Measurements from ENCODE around the gene NPTX1. TPM values are rescaled to one million over a fixed set of nuclear protein-coding genes. Genes with fewer than 3 reads are reported as not detected.

Gene NPTX1
- total and polyA plus RNA-seq, 4 donors: under 0.01 TPM; not detected in 3

DNA sequence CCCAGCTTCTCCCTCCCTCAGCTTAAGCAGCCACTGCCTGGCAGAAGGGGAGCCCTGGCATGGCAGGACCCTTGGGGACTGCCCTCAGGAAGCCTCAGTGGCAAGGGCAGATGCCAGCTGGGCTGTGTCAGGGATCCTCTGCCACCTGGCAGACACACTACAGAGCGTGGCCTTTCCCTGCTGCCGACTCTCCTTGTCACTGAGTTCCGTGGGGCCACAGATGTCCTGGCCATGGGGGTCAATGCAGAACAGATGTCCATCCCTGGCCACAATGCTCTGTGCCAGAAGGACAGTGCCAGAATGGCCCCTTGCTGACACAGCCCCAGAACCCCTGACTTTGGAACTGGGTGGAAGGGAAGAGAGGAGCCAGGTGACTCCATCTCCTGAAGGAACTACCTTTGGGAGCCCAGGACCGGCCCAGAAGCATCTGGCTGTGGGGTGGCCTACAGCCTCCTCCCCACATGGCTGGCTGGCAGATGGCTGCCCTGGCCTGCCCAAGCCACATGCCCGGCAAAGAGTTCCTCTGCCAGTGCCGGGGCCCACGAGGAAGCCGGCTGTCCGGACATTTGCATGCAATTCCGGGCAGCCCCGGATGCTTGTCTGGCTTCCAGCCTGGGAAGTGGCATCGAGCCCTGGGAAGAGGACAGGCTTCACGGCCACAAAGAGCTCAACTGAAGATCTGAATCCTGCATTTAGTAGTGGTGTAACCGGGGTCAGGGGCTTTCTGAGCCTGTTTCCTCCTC, 24.1 kb downstream of the NPTX1 start (continued):
- TF ChIP-seq YY1 (IDR thresholded peaks at IDR 0.05) (no peak), NR2F2 (IDR thresholded peaks at IDR 0.05) (no peak), HNF4G (IDR thresholded peaks at IDR 0.05) (no peak), FOXA1 (IDR thresholded peaks at IDR 0.05) (no peak), FOXA2 (IDR thresholded peaks at IDR 0.05) (no peak)
- TF ChIP-seq, protein P1, sequence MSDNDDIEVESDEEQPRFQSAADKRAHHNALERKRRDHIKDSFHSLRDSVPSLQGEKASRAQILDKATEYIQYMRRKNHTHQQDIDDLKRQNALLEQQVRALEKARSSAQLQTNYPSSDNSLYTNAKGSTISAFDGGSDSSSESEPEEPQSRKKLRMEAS (IDR thresholded peaks at IDR 0.05): no peak
- TF ChIP-seq, protein P2, sequence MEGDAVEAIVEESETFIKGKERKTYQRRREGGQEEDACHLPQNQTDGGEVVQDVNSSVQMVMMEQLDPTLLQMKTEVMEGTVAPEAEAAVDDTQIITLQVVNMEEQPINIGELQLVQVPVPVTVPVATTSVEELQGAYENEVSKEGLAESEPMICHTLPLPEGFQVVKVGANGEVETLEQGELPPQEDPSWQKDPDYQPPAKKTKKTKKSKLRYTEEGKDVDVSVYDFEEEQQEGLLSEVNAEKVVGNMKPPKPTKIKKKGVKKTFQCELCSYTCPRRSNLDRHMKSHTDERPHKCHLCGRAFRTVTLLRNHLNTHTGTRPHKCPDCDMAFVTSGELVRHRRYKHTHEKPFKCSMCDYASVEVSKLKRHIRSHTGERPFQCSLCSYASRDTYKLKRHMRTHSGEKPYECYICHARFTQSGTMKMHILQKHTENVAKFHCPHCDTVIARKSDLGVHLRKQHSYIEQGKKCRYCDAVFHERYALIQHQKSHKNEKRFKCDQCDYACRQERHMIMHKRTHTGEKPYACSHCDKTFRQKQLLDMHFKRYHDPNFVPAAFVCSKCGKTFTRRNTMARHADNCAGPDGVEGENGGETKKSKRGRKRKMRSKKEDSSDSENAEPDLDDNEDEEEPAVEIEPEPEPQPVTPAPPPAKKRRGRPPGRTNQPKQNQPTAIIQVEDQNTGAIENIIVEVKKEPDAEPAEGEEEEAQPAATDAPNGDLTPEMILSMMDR (IDR thresholded peaks at IDR 0.05; ENCODE audit: low read depth, low read length, missing input control): no peak

DNA sequence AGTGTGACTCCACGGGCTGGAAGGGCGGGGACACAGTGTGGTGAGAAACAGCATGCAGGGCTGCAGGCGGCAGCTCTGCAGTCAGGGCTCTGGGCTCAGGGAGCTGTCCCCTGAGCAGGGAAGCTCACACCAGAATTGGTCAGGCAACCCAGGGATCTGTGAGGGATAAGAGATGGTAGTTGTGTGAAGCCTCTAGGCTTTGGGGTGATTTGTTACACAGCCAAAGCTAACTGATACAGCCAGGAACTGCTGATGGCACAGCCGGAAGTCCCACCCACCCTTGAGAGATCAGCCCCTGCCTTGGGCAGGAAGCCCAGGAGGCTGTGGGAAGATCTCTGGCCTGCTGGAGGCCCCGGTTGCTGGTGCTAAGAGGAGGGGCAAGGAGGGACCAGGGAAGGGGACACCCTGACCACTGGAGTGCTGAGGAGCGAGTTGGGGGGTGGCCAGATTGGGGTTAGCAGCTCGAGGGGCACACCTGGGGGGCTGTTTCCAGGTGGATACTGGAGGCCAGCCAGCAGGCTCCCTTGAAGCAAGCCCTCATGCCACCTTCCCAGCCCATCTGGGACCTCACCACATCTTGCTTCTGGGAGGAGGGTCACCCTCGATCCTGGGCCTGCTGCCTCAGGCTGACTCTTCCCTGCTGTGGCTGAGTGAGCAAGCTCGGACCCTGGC, 25.2 kb downstream of the NPTX1 start:
- Histone ChIP-seq H3K4me1 (ENCODE audit: control insufficient read depth in 4 of 4, insufficient read depth in 4 of 4, low read length in 3 of 4) (peaks cover 4 to 14% (median 13%) of the 10 kb centered on the region in 4 donors), H3K36me3 (ENCODE audit: control insufficient read depth in 4 of 4, insufficient read depth in 3 of 4, low read depth in 1 of 4, low read length in 3 of 4) (no peaks in the 10 kb centered on the region), H3K4me3 (ENCODE audit: low read depth in 1 of 3, low read length in 3 of 3) (no peak overlapping the region), H3K9me3 (ENCODE audit: control insufficient read depth in 4 of 4, low read length in 3 of 4) (no peaks in the 10 kb centered on the region), H3K27me3 (ENCODE audit: control insufficient read depth in 4 of 4, insufficient read depth in 4 of 4, low read length in 3 of 4) (no peaks in the 10 kb centered on the region), H3K9ac (ENCODE audit: low read depth in 1 of 2, low read length in 2 of 2) (no peak overlapping the region), H3K27ac (ENCODE audit: low read depth in 1 of 2, low read length in 2 of 2) (no peak overlapping the region)
- DNase-seq (ENCODE audit: low spot score): no peak
- TF ChIP-seq JUND (IDR thresholded peaks at IDR 0.05) (no peak), RXRA (IDR thresholded peaks at IDR 0.05) (no peak)
- TF ChIP-seq, protein P1 (IDR thresholded peaks at IDR 0.05): no peak
- 88% methylated on average over 9 of the region's 9 CpGs for WGBS

DNA sequence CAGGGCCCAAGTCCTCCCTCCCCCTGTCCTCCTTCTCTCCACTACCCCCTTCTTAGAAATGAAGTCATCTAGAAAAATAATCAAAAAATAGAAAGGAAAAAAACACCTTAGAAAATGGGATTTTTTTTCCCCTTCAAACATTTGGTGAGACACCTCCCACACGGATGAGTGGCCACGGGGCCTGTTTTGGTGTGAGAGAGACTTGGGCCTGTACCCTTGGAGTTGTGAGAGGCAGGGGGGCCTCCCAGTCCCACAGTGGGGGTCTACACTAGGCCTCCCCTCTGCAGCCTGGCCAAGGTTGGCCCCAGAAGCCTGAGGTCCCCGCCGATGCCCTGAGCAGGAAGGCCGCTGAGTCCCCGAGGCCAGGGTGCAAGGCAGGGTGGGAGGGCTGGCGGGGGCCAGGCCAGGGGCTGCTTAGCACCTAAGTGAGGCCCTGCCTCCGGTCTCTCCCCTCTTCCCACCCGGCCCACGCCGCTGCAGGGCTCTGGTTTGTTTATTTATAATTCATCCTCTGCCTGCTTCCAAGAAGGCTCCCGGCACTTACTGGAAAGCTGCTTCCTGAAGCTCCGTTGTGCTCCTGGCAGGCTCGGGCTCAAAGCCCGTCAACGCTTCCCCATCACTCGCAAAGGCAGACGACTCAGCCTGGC, 26.4 kb downstream of the NPTX1 start:
- WGBS: 76% methylated on average over 18 of the region's 18 CpGs
- no peaks in the 10 kb centered on the region for H3K9me3 ChIP-seq (ENCODE audit: control insufficient read depth in 4 of 4, low read length in 3 of 4)
- H3K4me3 ChIP-seq (ENCODE audit: low read depth in 1 of 3, low read length in 3 of 3): no peak overlapping the region
- H3K9ac ChIP-seq (ENCODE audit: low read depth in 1 of 2, low read length in 2 of 2): no peak overlapping the region
- H3K4me1 ChIP-seq (ENCODE audit: control insufficient read depth in 4 of 4, insufficient read depth in 4 of 4, low read length in 3 of 4): peaks cover 4 to 12% (median 9%) of the 10 kb centered on the region in 4 donors
- H3K36me3 ChIP-seq (ENCODE audit: control insufficient read depth in 4 of 4, insufficient read depth in 3 of 4, low read depth in 1 of 4, low read length in 3 of 4): no peaks in the 10 kb centered on the region
- no peaks in the 10 kb centered on the region for H3K27me3 ChIP-seq (ENCODE audit: control insufficient read depth in 4 of 4, insufficient read depth in 4 of 4, low read length in 3 of 4)
- no peak for DNase-seq (ENCODE audit: low spot score)
- H3K27ac ChIP-seq (ENCODE audit: low read depth in 1 of 2, low read length in 2 of 2): no peak overlapping the region
- TF ChIP-seq EGR1 (IDR thresholded peaks at IDR 0.05; ENCODE audit: low read depth in 2 of 2) (no peak), TAF1 (conservative IDR thresholded peaks at IDR 0.05) (no peak), RAD21 (IDR thresholded peaks at IDR 0.05) (no peak), HNF4G (IDR thresholded peaks at IDR 0.05) (no peak), YY1 (IDR thresholded peaks at IDR 0.05) (no peak), GABPA (IDR thresholded peaks at IDR 0.05 in 1 of 2, conservative IDR thresholded peaks at IDR 0.05 in 1 of 2) (no peak), FOXA1 (IDR thresholded peaks at IDR 0.05) (no peak), HNF4A (conservative IDR thresholded peaks at IDR 0.05) (no peak), RXRA (IDR thresholded peaks at IDR 0.05) (no peak), NR2F2 (IDR thresholded peaks at IDR 0.05) (no peak), FOXA2 (IDR thresholded peaks at IDR 0.05) (no peak), SP1 (IDR thresholded peaks at IDR 0.05) (no peak), JUND (IDR thresholded peaks at IDR 0.05) (no peak)
- TF ChIP-seq, protein P3, sequence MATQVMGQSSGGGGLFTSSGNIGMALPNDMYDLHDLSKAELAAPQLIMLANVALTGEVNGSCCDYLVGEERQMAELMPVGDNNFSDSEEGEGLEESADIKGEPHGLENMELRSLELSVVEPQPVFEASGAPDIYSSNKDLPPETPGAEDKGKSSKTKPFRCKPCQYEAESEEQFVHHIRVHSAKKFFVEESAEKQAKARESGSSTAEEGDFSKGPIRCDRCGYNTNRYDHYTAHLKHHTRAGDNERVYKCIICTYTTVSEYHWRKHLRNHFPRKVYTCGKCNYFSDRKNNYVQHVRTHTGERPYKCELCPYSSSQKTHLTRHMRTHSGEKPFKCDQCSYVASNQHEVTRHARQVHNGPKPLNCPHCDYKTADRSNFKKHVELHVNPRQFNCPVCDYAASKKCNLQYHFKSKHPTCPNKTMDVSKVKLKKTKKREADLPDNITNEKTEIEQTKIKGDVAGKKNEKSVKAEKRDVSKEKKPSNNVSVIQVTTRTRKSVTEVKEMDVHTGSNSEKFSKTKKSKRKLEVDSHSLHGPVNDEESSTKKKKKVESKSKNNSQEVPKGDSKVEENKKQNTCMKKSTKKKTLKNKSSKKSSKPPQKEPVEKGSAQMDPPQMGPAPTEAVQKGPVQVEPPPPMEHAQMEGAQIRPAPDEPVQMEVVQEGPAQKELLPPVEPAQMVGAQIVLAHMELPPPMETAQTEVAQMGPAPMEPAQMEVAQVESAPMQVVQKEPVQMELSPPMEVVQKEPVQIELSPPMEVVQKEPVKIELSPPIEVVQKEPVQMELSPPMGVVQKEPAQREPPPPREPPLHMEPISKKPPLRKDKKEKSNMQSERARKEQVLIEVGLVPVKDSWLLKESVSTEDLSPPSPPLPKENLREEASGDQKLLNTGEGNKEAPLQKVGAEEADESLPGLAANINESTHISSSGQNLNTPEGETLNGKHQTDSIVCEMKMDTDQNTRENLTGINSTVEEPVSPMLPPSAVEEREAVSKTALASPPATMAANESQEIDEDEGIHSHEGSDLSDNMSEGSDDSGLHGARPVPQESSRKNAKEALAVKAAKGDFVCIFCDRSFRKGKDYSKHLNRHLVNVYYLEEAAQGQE (IDR thresholded peaks at IDR 0.05): no peak
- TF ChIP-seq, protein P4, sequence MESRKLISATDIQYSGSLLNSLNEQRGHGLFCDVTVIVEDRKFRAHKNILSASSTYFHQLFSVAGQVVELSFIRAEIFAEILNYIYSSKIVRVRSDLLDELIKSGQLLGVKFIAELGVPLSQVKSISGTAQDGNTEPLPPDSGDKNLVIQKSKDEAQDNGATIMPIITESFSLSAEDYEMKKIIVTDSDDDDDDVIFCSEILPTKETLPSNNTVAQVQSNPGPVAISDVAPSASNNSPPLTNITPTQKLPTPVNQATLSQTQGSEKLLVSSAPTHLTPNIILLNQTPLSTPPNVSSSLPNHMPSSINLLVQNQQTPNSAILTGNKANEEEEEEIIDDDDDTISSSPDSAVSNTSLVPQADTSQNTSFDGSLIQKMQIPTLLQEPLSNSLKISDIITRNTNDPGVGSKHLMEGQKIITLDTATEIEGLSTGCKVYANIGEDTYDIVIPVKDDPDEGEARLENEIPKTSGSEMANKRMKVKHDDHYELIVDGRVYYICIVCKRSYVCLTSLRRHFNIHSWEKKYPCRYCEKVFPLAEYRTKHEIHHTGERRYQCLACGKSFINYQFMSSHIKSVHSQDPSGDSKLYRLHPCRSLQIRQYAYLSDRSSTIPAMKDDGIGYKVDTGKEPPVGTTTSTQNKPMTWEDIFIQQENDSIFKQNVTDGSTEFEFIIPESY (IDR thresholded peaks at IDR 0.05): no peak
- TF ChIP-seq, protein P1 (IDR thresholded peaks at IDR 0.05): no peak
